ENCODE data around the gene POLD4. TPM values are rescaled to one million over a fixed set of nuclear protein-coding genes. Genes with fewer than 3 reads are reported as not detected.

POLD4 gene
- total and polyA plus RNA-seq, 2 of the 13 experiments (the other 11 are each of a cell fraction or from before 2014, with no cell fraction given): 10.5 to 27.4 TPM

- ATAC-seq (peak; percentile 3), DNase-seq (ENCODE audit: low spot score) (peak; percentile 20), FAIRE-seq (no peak)
- in situ Hi-C loops (cut with HindIII; ENCODE audit: extremely low pct_ligation_motif_present, low pct_unique_long_range_greater_than_20kb) (loop anchor here (5.0 kb wide), 1 partner anchor 35 kb away; no protein-coding TSS in a partner anchor), intact Hi-C loops (cut with micrococcal nuclease; ENCODE audit: unreplicated experiment) (no loop called here)
- BruUV-seq (replicated peaks): TSS peak; percentile 85
- no peaks in the 10 kb centered on the region for H3K79me2 ChIP-seq (ENCODE audit: insufficient read depth, low read length)
- H3K9ac ChIP-seq (ENCODE audit: insufficient read depth, low read depth, low read length): peak overlapping the region; percentile 64
- H3K27ac ChIP-seq (ENCODE audit: extremely low read length, insufficient read depth, low read length): peak overlapping the region; percentile 79
- peak overlapping the region; percentile 94 for H3K4me2 ChIP-seq (ENCODE audit: low read depth, low read length)
- no peaks in the 10 kb centered on the region for H3K9me3 ChIP-seq (ENCODE audit: low read length)
- 6% methylated on average over 15 of the region's 25 CpGs for WGBS (ENCODE audit: low lambda C conversion rate)
- no peaks in the 10 kb centered on the region for H3K27me3 ChIP-seq (ENCODE audit: control insufficient read depth in 1 of 2, insufficient read depth in 2 of 2, low read length in 2 of 2)
- no peaks in the 10 kb centered on the region for H3K36me3 ChIP-seq (replicated peaks in 1 of 2; ENCODE audit: control insufficient read depth in 1 of 2, insufficient read depth in 2 of 2, low read length in 2 of 2)
- H2AFZ ChIP-seq (ENCODE audit: low read length): no peak overlapping the region
- ChIA-PET POLR2A (interaction anchor here (0.7 to 9.7 kb wide), 18 partner anchors 8 to 298 kb away, joined by 3 to 365 read pairs (median 6); partner anchors contain the start of genes ANKRD13D, CLCF1, NUDT8 and PPP1CA), CTCF (ENCODE audit: low intra/inter-chr PET ratio, low total read pairs) (interaction anchor here (1.7 kb wide), 1 partner anchor 30 kb away, joined by 6 read pairs; no protein-coding TSS in a partner anchor)
- no peaks in the 10 kb centered on the region for H4K20me1 ChIP-seq (ENCODE audit: insufficient read depth, low read length)
- H3K4me3 ChIP-seq (replicated peaks in 1 of 3; ENCODE audit: insufficient read depth in 1 of 3, low read depth in 2 of 3, low read length in 3 of 3): peak overlapping the region; percentile 68 to 90 (median 71)
- peaks cover 46% of the 10 kb centered on the region for H3K4me1 ChIP-seq (ENCODE audit: insufficient read depth, low read length)
- TF ChIP-seq NKX3-1 (CRISPR knock-in tag; IDR thresholded peaks at IDR 0.05) (no peak), ZNF883 (CRISPR knock-in tag; IDR thresholded peaks at IDR 0.05; ENCODE audit: not compliant biosample characterization) (peak; percentile 63), MXD1 (CRISPR knock-in tag; IDR thresholded peaks at IDR 0.05) (no peak), SCMH1 (CRISPR knock-in tag; IDR thresholded peaks at IDR 0.05; ENCODE audit: borderline replicate concordance) (no peak), ZNF12 (CRISPR knock-in tag; IDR thresholded peaks at IDR 0.05) (0 out of 2 replicates have a peak, but pooled peaks have one; percentile 14), MTF2 (CRISPR knock-in tag; IDR thresholded peaks at IDR 0.05; ENCODE audit: borderline replicate concordance) (no peak), AGO2 (optimal IDR thresholded peaks at IDR 0.05; ENCODE audit: low read depth, low read length) (peak; percentile 18), MEF2D (CRISPR knock-in tag; IDR thresholded peaks at IDR 0.05) (0 out of 2 replicates have a peak, but pooled peaks have one; percentile 10), ZNF749 (CRISPR knock-in tag; IDR thresholded peaks at IDR 0.05; ENCODE audit: borderline replicate concordance) (no peak), ZBTB20 (CRISPR knock-in tag; IDR thresholded peaks at IDR 0.05; ENCODE audit: borderline replicate concordance, low read depth) (peak; percentile 28; the same call in 1 of the 2 replicates), THAP9 (CRISPR knock-in tag; IDR thresholded peaks at IDR 0.05; ENCODE audit: borderline replicate concordance) (no peak), MXD3 (CRISPR knock-in tag; IDR thresholded peaks at IDR 0.05) (no peak), ZBTB39 (CRISPR knock-in tag; IDR thresholded peaks at IDR 0.05) (peak; percentile 13; the same call in 1 of the 2 replicates), REXO4 (CRISPR knock-in tag; IDR thresholded peaks at IDR 0.05; ENCODE audit: borderline replicate concordance) (peak; percentile 66; the same call in 1 of the 2 replicates)
- TF ChIP-seq, protein P1, sequence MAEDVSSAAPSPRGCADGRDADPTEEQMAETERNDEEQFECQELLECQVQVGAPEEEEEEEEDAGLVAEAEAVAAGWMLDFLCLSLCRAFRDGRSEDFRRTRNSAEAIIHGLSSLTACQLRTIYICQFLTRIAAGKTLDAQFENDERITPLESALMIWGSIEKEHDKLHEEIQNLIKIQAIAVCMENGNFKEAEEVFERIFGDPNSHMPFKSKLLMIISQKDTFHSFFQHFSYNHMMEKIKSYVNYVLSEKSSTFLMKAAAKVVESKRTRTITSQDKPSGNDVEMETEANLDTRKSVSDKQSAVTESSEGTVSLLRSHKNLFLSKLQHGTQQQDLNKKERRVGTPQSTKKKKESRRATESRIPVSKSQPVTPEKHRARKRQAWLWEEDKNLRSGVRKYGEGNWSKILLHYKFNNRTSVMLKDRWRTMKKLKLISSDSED (CRISPR knock-in tag; IDR thresholded peaks at IDR 0.05): 0 out of 2 replicates have a peak, but pooled peaks have one; percentile 64
These were observed 615 bp downstream of the POLD4 start for GRCh38 chr11:67352546-67353316.
